Measurements from ENCODE around the gene SF3B2.
A peak's percentile ranks its signal among the peaks of the same experiment; 100 is the strongest.
"Not testable (repeated sequence)": the region's sequence is repeated elsewhere in the genome, so short reads cannot be mapped to it uniquely, and the experiment has no call there.

SF3B2 gene

GRCh38 chr11:66006891-66007176 is 45.3 kb upstream of the SF3B2 start:
- Histone ChIP-seq H3K36me3 (ENCODE audit: control insufficient read depth, insufficient read depth, low read length) (peaks cover 3% of the 10 kb centered on the region), H3K4me3 (ENCODE audit: low read length) (no peak overlapping the region), H2BK120ac (ENCODE audit: low read depth, low read length) (no peak overlapping the region), H2AK5ac (ENCODE audit: low read length) (no peak overlapping the region), H3K9ac (ENCODE audit: low read length) (no peak overlapping the region), H2BK15ac (replicated peaks; ENCODE audit: low read depth) (no peak overlapping the region), H3K79me1 (ENCODE audit: low read length) (peaks cover 10% of the 10 kb centered on the region), H4K8ac (ENCODE audit: low read depth, low read length) (no peak overlapping the region), H4K5ac (ENCODE audit: low read length) (no peak overlapping the region), H3K4ac (ENCODE audit: low read depth, low read length) (no peak overlapping the region), H3K79me2 (ENCODE audit: control insufficient read depth, insufficient read depth, low read length) (peaks cover 9% of the 10 kb centered on the region), H3K4me1 (ENCODE audit: control insufficient read depth, low read depth, low read length) (peaks cover 15% of the 10 kb centered on the region), H3K56ac (ENCODE audit: low read length) (peak overlapping the region; percentile 54), H3K4me2 (ENCODE audit: low read length) (no peak overlapping the region), H3K23ac (ENCODE audit: low read length) (no peak overlapping the region), H3K27me3 (ENCODE audit: insufficient read depth, low read length, poor library complexity) (no peaks in the 10 kb centered on the region), H2BK5ac (ENCODE audit: low read length) (peak overlapping the region; percentile 48), H3K18ac (ENCODE audit: low read length) (peak overlapping the region; percentile 3), H3K27ac (ENCODE audit: low read depth, low read length) (peak overlapping the region; percentile 86)
- DNase-seq = no peak
- WGBS (ENCODE audit: extremely low coverage, insufficient coverage, low lambda C conversion rate) = no CpG with 5 or more reads among the region's 4 CpGs

- peaks cover 10% of the 10 kb centered on the region for H3K79me1 ChIP-seq (ENCODE audit: low read length)
- H3K27ac ChIP-seq (ENCODE audit: low read depth, low read length) = peak overlapping the region; percentile 86
- peaks cover 15% of the 10 kb centered on the region for H3K4me1 ChIP-seq (ENCODE audit: control insufficient read depth, low read depth, low read length)
- no peak overlapping the region for H3K9ac ChIP-seq (ENCODE audit: low read length)
- no peak overlapping the region for H3K4me3 ChIP-seq (ENCODE audit: low read length)
- peak; percentile 79 for DNase-seq
- peaks cover 9% of the 10 kb centered on the region for H3K79me2 ChIP-seq (ENCODE audit: control insufficient read depth, insufficient read depth, low read length)
- no peak overlapping the region for H2BK120ac ChIP-seq (ENCODE audit: low read depth, low read length)
- H2BK15ac ChIP-seq (replicated peaks; ENCODE audit: low read depth) = no peak overlapping the region
- no peak overlapping the region for H4K8ac ChIP-seq (ENCODE audit: low read depth, low read length)
- H4K5ac ChIP-seq (ENCODE audit: low read length) = no peak overlapping the region
- WGBS (ENCODE audit: extremely low coverage, insufficient coverage, low lambda C conversion rate) = no CpG with 5 or more reads among the region's 5 CpGs
- H3K36me3 ChIP-seq (ENCODE audit: control insufficient read depth, insufficient read depth, low read length) = peaks cover 3% of the 10 kb centered on the region
- no peak overlapping the region for H2AK5ac ChIP-seq (ENCODE audit: low read length)
- peak overlapping the region; percentile 3 for H3K18ac ChIP-seq (ENCODE audit: low read length)
- no peaks in the 10 kb centered on the region for H3K27me3 ChIP-seq (ENCODE audit: insufficient read depth, low read length, poor library complexity)
- peak overlapping the region; percentile 56 for H3K4ac ChIP-seq (ENCODE audit: low read depth, low read length)
- peak overlapping the region; percentile 48 for H2BK5ac ChIP-seq (ENCODE audit: low read length)
- no peak overlapping the region for H3K23ac ChIP-seq (ENCODE audit: low read length)
- H3K56ac ChIP-seq (ENCODE audit: low read length) = peak overlapping the region; percentile 54
- no peak overlapping the region for H3K4me2 ChIP-seq (ENCODE audit: low read length)
These were observed 44.9 kb upstream of the SF3B2 start for GRCh38 chr11:66007201-66007634.

- no peak overlapping the region for H3K23ac ChIP-seq (ENCODE audit: low read length)
- peaks cover 7% of the 10 kb centered on the region for H3K79me1 ChIP-seq (ENCODE audit: low read length)
- H4K8ac ChIP-seq (ENCODE audit: low read depth, low read length) = no peak overlapping the region
- H3K36me3 ChIP-seq (ENCODE audit: control insufficient read depth, insufficient read depth, low read length) = peaks cover 3% of the 10 kb centered on the region
- no peak overlapping the region for H3K4me2 ChIP-seq (ENCODE audit: low read length)
- H3K9ac ChIP-seq (ENCODE audit: low read length) = no peak overlapping the region
- no peak overlapping the region for H3K4ac ChIP-seq (ENCODE audit: low read depth, low read length)
- peaks cover 15% of the 10 kb centered on the region for H3K4me1 ChIP-seq (ENCODE audit: control insufficient read depth, low read depth, low read length)
- H3K79me2 ChIP-seq (ENCODE audit: control insufficient read depth, insufficient read depth, low read length) = peaks cover 6% of the 10 kb centered on the region
- no peak overlapping the region for H2AK5ac ChIP-seq (ENCODE audit: low read length)
- H2BK120ac ChIP-seq (ENCODE audit: low read depth, low read length) = no peak overlapping the region
- no peak overlapping the region for H2BK15ac ChIP-seq (replicated peaks; ENCODE audit: low read depth)
- H3K27me3 ChIP-seq (ENCODE audit: insufficient read depth, low read length, poor library complexity) = no peaks in the 10 kb centered on the region
- no peak overlapping the region for H3K27ac ChIP-seq (ENCODE audit: low read depth, low read length)
- no peak for DNase-seq
- H4K5ac ChIP-seq (ENCODE audit: low read length) = no peak overlapping the region
- no peak overlapping the region for H2BK5ac ChIP-seq (ENCODE audit: low read length)
- H3K56ac ChIP-seq (ENCODE audit: low read length) = no peak overlapping the region
- no peak overlapping the region for H3K4me3 ChIP-seq (ENCODE audit: low read length)
- H3K18ac ChIP-seq (ENCODE audit: low read length) = no peak overlapping the region
- no CpG with 5 or more reads among the region's 2 CpGs for WGBS (ENCODE audit: extremely low coverage, insufficient coverage, low lambda C conversion rate)
These were observed 44.1 kb upstream of the SF3B2 start for GRCh38 chr11:66008095-66008467.

GRCh38 chr11:66008468-66009101 is 43.6 kb upstream of the SF3B2 start:
- H2BK5ac ChIP-seq (ENCODE audit: low read length) = peak overlapping the region; percentile 35
- H3K4me2 ChIP-seq (ENCODE audit: low read length) = no peak overlapping the region
- H3K27me3 ChIP-seq (ENCODE audit: insufficient read depth, low read length, poor library complexity) = no peaks in the 10 kb centered on the region
- H3K18ac ChIP-seq (ENCODE audit: low read length) = no peak overlapping the region
- H2BK15ac ChIP-seq (replicated peaks; ENCODE audit: low read depth) = no peak overlapping the region
- WGBS (ENCODE audit: extremely low coverage, insufficient coverage, low lambda C conversion rate) = no CpG with 5 or more reads among the region's 10 CpGs
- no peak overlapping the region for H4K5ac ChIP-seq (ENCODE audit: low read length)
- H3K23ac ChIP-seq (ENCODE audit: low read length) = no peak overlapping the region
- peak overlapping the region; percentile 84 for H2AK5ac ChIP-seq (ENCODE audit: low read length)
- peak overlapping the region; percentile 71 for H3K56ac ChIP-seq (ENCODE audit: low read length)
- no peak overlapping the region for H4K8ac ChIP-seq (ENCODE audit: low read depth, low read length)
- H3K4ac ChIP-seq (ENCODE audit: low read depth, low read length) = no peak overlapping the region
- no peak overlapping the region for H3K27ac ChIP-seq (ENCODE audit: low read depth, low read length)
- peaks cover 15% of the 10 kb centered on the region for H3K4me1 ChIP-seq (ENCODE audit: control insufficient read depth, low read depth, low read length)
- no peak overlapping the region for H3K4me3 ChIP-seq (ENCODE audit: low read length)
- peak; percentile 57 for DNase-seq
- peaks cover 2% of the 10 kb centered on the region for H3K79me2 ChIP-seq (ENCODE audit: control insufficient read depth, insufficient read depth, low read length)
- H3K79me1 ChIP-seq (ENCODE audit: low read length) = peaks cover 4% of the 10 kb centered on the region
- H3K36me3 ChIP-seq (ENCODE audit: control insufficient read depth, insufficient read depth, low read length) = peaks cover 3% of the 10 kb centered on the region
- H2BK120ac ChIP-seq (ENCODE audit: low read depth, low read length) = no peak overlapping the region
- no peak overlapping the region for H3K9ac ChIP-seq (ENCODE audit: low read length)

- H3K18ac ChIP-seq (ENCODE audit: low read length); H2BK120ac ChIP-seq (ENCODE audit: low read depth, low read length); H3K79me1 ChIP-seq (ENCODE audit: low read length); H2BK15ac ChIP-seq (replicated peaks; ENCODE audit: low read depth); H3K4me2 ChIP-seq (ENCODE audit: low read length); H2AK5ac ChIP-seq (ENCODE audit: low read length); H3K27ac ChIP-seq (ENCODE audit: low read depth, low read length); H3K9ac ChIP-seq (ENCODE audit: low read length); H3K4ac ChIP-seq (ENCODE audit: low read depth, low read length); H4K8ac ChIP-seq (ENCODE audit: low read depth, low read length); H2BK5ac ChIP-seq (ENCODE audit: low read length); H4K5ac ChIP-seq (ENCODE audit: low read length); H3K36me3 ChIP-seq (ENCODE audit: control insufficient read depth, insufficient read depth, low read length); H3K23ac ChIP-seq (ENCODE audit: low read length); H3K56ac ChIP-seq (ENCODE audit: low read length); H3K27me3 ChIP-seq (ENCODE audit: insufficient read depth, low read length, poor library complexity); H3K4me3 ChIP-seq (ENCODE audit: low read length); H3K79me2 ChIP-seq (ENCODE audit: control insufficient read depth, insufficient read depth, low read length): not testable (repeated sequence)
- DNase-seq = peak; percentile 91
- WGBS (ENCODE audit: extremely low coverage, insufficient coverage, low lambda C conversion rate) = no CpG with 5 or more reads among the region's 4 CpGs
- peaks cover 15% of the 10 kb centered on the region for H3K4me1 ChIP-seq (ENCODE audit: control insufficient read depth, low read depth, low read length)
These were observed 42.1 kb upstream of the SF3B2 start for GRCh38 chr11:66010036-66010435.

- Histone ChIP-seq H2BK120ac (ENCODE audit: low read depth, low read length) (no peak overlapping the region), H3K18ac (ENCODE audit: low read length) (no peak overlapping the region), H3K27me3 (ENCODE audit: insufficient read depth, low read length, poor library complexity) (no peaks in the 10 kb centered on the region), H3K9ac (ENCODE audit: low read length) (no peak overlapping the region), H3K36me3 (ENCODE audit: control insufficient read depth, insufficient read depth, low read length) (no peaks in the 10 kb centered on the region), H2AK5ac (ENCODE audit: low read length) (no peak overlapping the region), H4K5ac (ENCODE audit: low read length) (no peak overlapping the region), H3K23ac (ENCODE audit: low read length) (no peak overlapping the region), H3K4me3 (ENCODE audit: low read length) (no peak overlapping the region), H3K4me2 (ENCODE audit: low read length) (no peak overlapping the region), H3K4ac (ENCODE audit: low read depth, low read length) (no peak overlapping the region), H3K4me1 (ENCODE audit: control insufficient read depth, low read depth, low read length) (peaks cover 15% of the 10 kb centered on the region), H4K8ac (ENCODE audit: low read depth, low read length) (no peak overlapping the region), H3K79me2 (ENCODE audit: control insufficient read depth, insufficient read depth, low read length) (no peaks in the 10 kb centered on the region), H3K79me1 (ENCODE audit: low read length) (no peaks in the 10 kb centered on the region), H2BK15ac (replicated peaks; ENCODE audit: low read depth) (no peak overlapping the region), H2BK5ac (ENCODE audit: low read length) (no peak overlapping the region), H3K27ac (ENCODE audit: low read depth, low read length) (no peak overlapping the region), H3K56ac (ENCODE audit: low read length) (peak overlapping the region; percentile 63)
- WGBS (ENCODE audit: extremely low coverage, insufficient coverage, low lambda C conversion rate) = no CpG with 5 or more reads among the region's 14 CpGs
- peak; percentile 95 for DNase-seq
These were observed 40.9 kb upstream of the SF3B2 start for GRCh38 chr11:66011239-66011784.

Measured in mesendoderm (in vitro differentiated cells).